GM19193 (cell line): ENCODE measurements around the gene GARIN5A.

Source experiments
- POLR2A ChIP-seq: IDR thresholded peaks from 4 replicates; pipeline ENCODE4 v1.6.1; 2011; ENCODE audit not compliant: insufficient read depth, insufficient read length; ENCODE audit errors: extremely low read depth

The GARIN5A gene

DNA sequence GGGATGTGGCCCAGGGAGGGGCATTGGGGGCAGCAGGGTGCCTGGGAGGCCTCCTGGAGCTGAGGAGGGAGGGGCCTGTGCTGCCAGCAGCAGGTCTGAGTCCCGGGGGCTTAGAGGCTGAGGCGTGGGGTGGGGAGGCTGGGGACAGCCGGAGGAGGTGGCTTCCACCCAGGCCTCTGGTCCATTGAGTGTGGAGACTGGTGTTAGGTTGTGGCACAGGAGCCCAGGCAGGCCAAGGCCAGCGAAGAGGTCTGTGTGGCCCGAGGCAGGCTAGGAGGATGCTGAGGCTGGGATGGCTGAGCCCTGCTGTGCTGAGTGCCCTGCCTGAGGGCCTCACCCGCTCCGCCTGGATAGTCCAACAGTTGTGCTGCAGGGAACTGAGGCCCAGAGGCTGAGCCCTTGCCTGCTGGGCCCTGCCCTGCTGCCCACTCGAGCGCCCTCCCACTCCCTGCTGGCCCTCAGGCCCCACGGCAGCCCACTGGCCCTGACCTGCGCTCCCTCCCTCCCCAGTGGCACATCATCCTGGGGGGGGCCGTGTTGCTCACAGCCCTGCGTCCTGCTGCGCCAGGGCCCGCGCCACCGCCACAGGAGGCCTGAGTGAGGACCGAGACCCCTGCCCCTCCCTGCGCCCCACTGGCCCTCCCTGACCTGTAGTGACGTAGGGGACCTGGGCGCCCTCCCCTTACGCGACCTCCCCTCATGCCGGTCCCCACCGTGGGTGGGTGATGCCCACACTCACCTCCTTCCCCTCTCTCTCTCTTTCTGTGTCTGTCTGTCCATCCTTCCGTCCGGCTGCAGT lies 4.9 kb upstream of the GARIN5A start:
- no peak for TF ChIP-seq POLR2A

DNA sequence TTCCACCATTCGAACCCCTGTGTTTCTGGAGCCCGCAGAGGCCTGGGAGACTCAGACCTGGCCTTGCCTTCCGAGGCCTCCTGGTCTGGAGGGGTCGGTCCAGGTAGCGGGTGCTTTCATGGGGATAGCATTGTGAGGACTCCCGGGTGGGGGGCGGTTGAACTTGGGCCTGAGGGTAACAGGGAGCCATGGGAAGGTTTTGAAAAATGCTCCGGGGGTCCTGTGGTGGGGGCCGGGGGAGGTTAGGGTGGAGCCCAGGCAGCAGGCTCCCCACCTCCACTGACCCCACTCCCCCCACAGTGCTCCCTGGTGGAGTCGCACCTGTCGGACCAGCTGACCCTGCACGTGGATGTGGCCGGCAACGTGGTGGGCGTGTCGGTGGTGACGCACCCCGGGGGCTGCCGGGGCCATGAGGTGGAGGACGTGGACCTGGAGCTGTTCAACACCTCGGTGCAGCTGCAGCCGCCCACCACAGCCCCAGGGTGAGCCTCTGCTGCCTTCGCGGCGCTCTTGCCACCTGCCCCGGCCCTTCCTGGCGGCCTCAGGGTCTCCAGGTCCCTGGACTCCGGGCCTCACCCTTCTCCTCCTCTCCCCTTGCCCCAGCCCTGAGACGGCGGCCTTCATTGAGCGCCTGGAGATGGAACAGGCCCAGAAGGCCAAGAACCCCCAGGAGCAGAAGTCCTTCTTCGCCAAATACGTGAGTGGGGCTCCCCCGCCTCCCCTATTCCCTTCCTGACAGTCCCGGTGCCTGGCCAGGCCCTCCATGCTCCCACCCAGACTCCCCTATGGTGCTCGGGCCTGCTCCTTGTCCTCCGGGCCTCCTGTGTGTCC lies 3.8 kb upstream of the GARIN5A start:
- TF ChIP-seq POLR2A: no peak

DNA sequence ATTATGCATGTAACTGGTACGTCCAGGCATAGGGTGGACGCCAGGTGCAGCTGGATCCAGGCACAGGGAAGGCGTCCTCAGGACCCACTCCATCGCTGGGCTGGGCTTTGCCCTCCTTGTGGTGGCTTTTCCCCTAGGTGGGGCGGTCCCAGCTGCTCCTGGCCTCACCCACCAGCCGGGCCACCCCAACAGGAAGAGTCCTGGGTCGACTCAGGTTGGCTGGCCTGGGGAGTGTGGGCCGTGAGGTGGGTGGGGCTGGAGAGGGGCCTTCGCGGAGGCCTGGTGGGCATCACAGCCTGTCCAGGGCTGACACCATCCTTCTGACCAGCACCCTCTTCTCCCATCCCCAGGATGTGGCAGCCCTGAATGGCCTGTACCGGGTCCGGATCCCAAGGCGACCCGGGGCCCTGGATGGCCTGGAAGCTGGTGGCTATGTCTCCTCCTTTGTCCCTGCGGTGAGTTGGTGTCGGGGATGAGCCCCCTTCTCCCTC lies 3.2 kb upstream of the GARIN5A start:
- no peak for TF ChIP-seq POLR2A

DNA sequence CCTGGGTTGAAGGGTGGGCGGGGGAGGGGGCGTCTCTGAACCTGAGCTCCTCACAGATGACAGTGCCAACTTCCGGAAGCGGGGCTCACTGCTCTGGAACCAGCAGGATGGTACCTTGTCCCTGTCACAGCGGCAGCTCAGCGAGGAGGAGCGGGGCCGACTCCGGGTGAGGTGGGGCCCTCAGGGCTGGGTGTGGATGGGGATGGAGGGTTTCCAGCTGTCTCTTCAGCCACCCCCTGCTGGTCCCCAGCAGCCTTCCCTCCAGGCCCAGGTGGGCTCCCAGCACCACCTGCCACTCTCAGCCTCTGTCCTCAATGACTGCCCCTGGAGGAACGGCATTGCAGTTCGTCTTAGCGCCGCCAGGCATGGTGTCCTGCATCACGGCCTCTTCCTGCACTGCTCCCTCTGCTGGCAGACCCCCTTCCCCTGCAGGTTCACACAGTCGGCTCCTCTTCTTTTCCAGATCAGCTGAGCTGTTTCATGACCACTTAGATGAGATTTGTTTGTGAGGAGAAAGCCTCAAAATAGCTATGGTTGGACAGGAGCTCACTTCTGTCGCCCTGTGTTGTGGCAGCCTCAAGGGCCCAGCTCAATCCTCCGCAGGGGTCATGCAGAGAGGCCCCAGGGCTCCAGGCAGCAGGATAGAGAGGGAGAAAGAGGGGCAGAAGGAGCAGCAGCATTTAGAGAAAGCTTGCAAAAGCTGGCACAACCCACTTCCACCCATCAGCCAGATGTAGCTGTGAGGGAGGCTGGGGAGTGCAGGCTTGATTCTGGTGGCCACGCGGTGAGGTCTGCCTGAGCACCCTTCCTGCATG lies 2.5 kb upstream of the GARIN5A start:
- no peak for TF ChIP-seq POLR2A

DNA sequence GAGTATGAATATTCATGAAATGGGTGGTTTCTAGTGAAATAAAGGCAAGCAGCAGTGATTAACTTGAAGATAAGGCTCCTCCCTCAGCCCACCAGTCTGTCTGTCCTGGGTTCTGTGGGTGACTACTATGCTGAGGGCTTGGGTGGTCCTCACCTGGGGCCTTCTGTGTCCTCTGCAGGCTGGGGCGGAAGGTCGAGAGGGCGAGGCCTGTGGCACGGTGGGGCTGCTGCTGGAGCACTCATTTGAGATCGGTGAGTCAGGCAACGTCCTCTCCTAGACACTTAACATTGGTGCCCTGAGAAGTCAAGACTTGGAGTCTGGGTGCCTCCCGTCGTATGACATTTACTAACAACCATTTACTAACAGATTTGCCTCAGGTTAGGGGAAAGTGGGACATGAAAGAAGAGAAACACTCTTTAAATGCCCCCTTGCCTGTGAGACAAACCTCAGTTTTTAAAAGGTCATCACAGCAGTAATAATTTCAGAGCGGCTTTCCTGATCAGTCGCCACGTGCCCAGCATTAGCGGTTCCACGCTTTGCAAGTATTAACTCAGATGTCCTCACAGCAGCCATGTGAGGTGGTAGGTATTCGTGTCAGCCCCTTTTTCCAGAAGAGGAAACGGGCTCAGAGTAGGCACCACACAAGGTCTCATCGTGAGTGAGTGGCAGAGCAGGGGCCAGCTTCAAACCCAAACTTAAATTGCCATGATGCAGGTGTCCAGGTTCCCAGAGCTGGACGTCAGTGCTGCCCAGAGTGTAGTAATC lies 1.3 kb upstream of the GARIN5A start:
- TF ChIP-seq POLR2A: no peak

DNA sequence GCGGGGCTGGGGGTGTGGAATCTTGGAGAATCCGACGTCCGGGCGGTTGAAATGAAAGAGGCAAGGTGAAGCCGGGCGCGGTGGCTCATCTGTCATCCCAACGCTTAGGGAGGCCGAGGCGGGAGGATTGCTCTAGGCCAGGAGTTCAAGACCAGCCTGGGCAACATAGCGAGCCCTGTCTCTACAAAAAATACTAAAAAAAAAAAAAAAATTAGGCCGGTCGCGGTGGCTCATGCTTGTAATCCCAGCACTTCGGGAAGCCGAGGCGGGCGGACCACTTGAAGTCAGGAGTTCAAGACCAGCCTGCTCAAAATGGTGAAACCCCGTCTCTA lies 225 bp upstream of the GARIN5A start:
- no peak for TF ChIP-seq POLR2A

DNA sequence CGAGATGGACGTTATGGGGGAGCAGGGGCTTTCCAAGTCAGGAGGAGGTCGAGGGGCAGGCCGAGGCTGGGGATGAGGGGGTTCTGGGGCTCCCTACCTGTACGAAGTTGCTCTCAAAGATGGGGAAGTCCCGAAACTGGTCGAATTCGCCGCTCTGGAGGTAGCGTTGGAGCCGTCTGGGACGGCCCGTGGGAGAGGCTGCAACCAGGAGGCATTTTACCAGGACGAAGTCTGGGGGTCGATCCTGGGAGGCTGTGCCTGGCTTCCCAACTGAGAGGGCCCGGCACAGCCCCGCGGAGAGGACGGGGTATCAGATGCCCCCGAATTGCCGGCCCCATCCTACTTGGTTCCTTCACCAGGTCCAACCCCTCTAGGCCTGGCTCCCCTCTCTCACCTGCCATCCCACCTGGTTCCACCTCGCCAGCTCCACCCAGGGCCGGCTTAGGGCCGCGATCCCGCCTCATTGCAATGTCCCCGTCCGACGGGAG lies 868 bp downstream of the GARIN5A start:
- no peak for TF ChIP-seq POLR2A

DNA sequence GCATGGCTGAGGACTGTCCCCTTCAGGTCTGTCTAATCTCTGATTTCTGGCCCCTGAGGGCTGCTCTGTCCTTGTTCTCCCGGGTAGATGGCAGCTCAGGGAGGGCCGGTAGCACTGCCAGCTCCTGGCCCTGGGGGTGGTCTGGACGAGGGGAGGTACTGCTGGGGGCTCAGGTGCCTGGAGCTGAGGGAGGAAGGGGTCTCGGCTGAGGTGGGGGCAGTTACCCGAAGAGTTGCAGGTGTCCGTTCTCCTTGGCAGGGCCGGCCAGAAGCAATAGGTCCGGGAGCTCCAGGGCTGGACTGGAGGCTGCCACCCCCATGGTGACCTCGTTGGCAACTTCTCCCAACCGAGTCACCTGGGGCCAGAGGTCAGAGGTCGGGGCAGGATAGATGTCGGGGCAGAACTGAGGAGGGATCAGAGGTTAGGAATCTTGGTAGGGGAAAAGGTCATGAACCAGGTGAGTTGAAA lies 1.5 kb downstream of the GARIN5A start:
- TF ChIP-seq POLR2A: no peak

DNA sequence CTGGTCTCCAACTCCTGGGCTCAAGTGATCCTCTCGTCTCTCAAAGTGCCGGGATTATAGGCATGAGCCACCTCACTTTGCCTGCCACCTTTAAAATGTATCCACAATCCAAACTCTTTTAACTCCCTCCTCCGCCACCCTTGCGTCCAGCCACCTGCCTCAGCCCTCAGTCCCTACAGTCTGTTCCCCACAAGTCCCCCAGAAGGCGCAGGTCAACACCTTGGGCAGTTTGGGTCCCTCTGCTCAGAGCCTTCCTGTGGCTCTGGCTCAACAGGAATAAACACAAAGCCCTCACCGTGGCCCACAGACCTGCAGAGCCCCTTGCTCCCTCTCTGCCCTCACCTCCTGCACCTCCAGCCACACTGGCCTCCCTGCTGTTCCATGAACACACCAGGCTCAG lies 7.8 kb downstream of the GARIN5A start:
- no peak for TF ChIP-seq POLR2A

DNA sequence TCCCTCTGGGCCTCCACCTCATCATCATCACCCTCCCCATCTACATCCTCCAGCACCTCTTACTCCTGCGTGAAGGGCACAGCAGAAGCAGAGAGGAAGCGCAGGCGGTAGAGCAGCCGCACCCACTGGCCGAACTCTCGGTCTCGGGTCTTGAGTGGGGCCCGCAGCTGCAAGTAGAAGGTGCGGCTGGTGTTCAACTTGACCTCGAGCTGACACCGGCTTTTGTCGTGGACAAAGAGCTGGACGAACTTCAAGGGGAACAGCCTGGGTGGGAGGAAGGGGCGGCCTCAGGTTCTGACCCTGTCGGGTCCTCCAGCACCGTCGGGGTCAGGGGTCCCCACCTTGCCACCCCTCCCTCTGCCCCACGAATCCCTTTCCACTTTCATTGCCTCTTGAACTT lies 9.1 kb downstream of the GARIN5A start:
- no peak for TF ChIP-seq POLR2A

DNA sequence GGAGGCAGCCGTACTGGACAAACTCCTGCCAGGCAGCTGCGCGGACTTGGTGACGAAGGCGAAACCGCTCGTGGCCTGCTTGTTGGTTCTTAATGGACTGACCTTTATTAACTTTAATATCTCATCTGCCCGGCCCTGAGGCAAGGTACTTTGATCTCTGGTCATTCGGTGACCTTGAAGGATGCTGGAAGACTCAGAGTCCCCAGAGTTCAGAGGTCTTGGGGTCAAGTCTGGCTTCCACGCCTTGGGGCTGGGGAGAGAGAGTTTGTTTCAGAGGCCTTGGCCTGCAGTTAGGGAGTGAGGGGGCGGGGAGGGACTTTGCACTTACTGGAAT lies 10.0 kb downstream of the GARIN5A start:
- TF ChIP-seq POLR2A: no peak

DNA sequence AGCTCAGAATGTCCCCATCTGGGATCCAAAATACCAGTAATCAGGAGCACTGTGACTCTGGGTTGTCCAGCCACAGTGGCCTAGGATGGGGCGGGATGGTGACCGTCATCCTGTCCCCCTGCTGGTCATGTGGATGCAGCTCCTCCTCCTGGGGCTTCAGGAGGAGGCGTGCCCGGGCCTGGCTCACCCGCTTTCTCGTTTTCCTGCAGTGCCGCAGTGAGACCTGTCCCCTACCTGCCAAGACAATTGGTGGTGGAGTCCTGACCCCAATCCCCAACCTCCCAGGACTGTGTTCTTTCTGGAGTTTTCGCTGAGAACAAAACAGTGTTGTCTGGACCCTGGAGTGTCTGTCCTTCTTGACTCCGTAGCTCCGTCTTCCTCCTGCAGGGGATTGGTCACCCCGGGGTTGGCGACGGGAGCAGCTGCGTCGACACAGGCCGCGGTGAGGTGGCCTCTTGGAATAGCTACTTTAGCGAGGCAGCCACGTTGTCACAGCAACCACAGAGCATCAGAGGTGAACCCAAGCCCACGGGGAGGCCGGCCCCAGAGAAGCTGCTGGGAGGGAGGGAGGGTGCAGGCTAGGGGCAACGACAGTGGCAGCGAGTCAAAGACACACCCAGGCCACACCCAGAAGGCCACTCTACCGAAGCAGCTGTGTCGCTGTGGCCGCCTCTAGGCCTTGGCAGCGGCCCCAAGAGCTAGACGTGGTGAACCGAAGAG lies 10.5 kb downstream of the GARIN5A start:
- TF ChIP-seq POLR2A: no peak

DNA sequence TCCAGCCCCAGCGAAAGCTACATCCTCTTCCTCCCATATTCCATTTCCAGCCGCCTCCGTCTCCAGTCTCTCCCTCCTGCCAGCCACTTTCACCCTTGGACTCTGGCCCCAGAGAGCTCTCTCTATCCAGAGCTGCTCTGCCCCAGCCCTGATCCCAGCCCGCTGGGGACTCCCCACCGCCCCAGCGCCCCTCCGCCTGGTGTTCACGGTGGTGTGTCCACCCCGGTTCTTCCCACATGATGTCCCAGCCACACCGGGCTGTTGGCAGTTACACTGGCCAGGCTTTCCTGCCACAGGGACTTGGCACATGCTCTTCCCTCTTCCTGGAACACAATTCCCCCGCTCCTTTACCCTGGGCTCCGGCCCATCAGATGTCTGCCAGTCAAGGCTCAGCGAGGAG lies 11.6 kb downstream of the GARIN5A start:
- TF ChIP-seq POLR2A: no peak

DNA sequence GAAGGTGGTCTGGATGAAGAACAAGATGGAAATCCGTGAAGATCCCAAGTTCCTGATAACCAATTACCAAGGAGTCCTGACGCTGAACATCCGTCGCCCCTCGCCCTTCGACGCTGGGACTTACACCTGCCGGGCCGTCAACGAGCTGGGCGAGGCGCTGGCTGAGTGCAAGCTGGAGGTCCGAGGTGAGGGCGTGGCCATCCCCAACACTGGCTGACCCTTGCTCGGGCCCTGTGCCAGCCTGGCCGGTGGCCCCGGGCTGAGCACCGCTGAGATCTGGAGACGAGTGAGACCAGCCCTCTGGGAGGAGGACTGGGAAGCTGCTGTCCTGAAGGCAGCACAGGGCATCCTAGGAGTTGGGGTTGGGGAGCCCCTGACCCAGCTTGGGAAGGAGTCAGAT lies 12.3 kb downstream of the GARIN5A start:
- no peak for TF ChIP-seq POLR2A

DNA sequence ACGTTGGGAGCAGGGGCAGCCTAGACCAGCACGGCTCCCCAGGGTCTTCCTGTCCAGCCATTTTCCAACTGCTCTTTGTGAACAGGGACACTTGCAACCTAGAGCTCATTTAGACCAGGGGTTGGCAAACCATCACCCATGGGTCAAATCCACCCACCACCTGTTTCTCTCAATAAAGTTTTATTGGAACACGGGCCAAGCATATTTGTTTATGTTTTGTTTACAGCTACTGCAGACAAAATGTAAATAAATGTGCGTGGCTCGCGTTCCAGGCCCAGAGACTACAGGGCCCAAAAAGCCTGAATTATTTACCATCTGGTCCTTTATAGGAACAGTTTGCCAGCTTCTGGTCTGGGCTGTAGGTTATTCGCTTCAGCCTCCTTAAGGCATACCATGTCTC lies 13.7 kb downstream of the GARIN5A start:
- TF ChIP-seq POLR2A: no peak
